H1 (cell line): ENCODE data around the gene AGO3. TPM values are rescaled to one million over a fixed set of nuclear protein-coding genes. Genes with fewer than 3 reads are reported as not detected.

Experiments used
- CTCF ChIA-PET: fragments of 300-600 bp; sonication (Branson Sonifier 250); formaldehyde crosslinking; loops from one replicate; lab custom pipeline; 2021; ENCODE audit not compliant: partially characterized antibody; lab: Charles Lee
- POLR2A ChIA-PET: fragments of 300-600 bp; sonication (Branson Sonifier 250); formaldehyde crosslinking; loops from one replicate; lab custom pipeline; 2021; ENCODE audit warnings: inconsistent platforms; ENCODE audit not compliant: partially characterized antibody; lab: Charles Lee
- DNase-seq, 2 experiments: peaks; one replicate each; pipeline versions ENCODE4 v3.0.0 to v3.0.0-alpha.2; 2010 to 2022; ENCODE audit warnings: low spot score in 2 of 2, low read depth in 1 of 2, mixed read lengths in 1 of 2
- FAIRE-seq: peaks from 2 replicates; lab custom pipeline; 2011; peaks lifted over from hg19 to GRCh38; lab: Jason Lieb, UNC
- H2AFZ ChIP-seq: 2 replicates; pipeline ENCODE4 v1.8.1; 2012; ENCODE audit warnings: low read length, inconsistent platforms
- H2AK5ac ChIP-seq: 2 replicates; pipeline ENCODE4 v1.6.1; 2013; ENCODE audit warnings: low read depth, low read length
- H2BK120ac ChIP-seq: replicated peaks from 2 replicates; pipeline ENCODE3; 2013; ENCODE audit warnings: low read depth, low read length, inconsistent platforms
- H2BK12ac ChIP-seq: 2 replicates; pipeline ENCODE4 v1.6.1; 2013; ENCODE audit warnings: low read depth, low read length
- H2BK15ac ChIP-seq: 2 replicates; pipeline ENCODE4 v1.6.1; 2013; ENCODE audit warnings: low read length
- H2BK20ac ChIP-seq: 2 replicates; pipeline ENCODE4 v1.6.1; 2013; ENCODE audit warnings: low read length
- H2BK5ac ChIP-seq: 2 replicates; pipeline ENCODE4 v1.6.1; 2013; ENCODE audit warnings: low read depth, low read length
- H3K14ac ChIP-seq: 2 replicates; pipeline ENCODE4 v1.6.1; 2013; ENCODE audit warnings: inconsistent platforms; ENCODE audit not compliant: insufficient read length
- H3K18ac ChIP-seq: 2 replicates; pipeline ENCODE4 v1.6.1; 2013; ENCODE audit warnings: low read length; ENCODE audit errors: extremely low read depth
- H3K23ac ChIP-seq: 2 replicates; pipeline ENCODE4 v1.6.1; 2013; ENCODE audit warnings: inconsistent platforms; ENCODE audit not compliant: insufficient read length
- H3K23me2 ChIP-seq: 2 replicates; pipeline ENCODE4 v1.6.1; 2013; ENCODE audit warnings: low read depth, low read length
- H3K27ac ChIP-seq: 2 replicates; pipeline ENCODE4 v1.6.1; 2011; ENCODE audit warnings: low read depth, low read length, inconsistent platforms
- H3K27me3 ChIP-seq, 4 experiments: replicated peaks in 1 of 4; 1 replicate in 1 of 4; 2 replicates in 3 of 4; pipeline versions ENCODE4 v1.6.1 to v1.8.1; 2011 to 2013; ENCODE audit warnings: low read length in 3 of 4, mild to moderate bottlenecking in 3 of 4, inconsistent platforms in 2 of 4, mixed read lengths in 2 of 4, moderate library complexity in 1 of 4; ENCODE audit not compliant: control insufficient read depth in 3 of 4, insufficient read depth in 3 of 4; ENCODE audit errors: extremely low read depth in 1 of 4
- H3K36me3 ChIP-seq, 4 experiments: 2 replicates each; pipeline versions ENCODE4 v1.6.1 to v1.8.1; 2011 to 2013; ENCODE audit warnings: mild to moderate bottlenecking in 4 of 4, low read length in 3 of 4, moderate library complexity in 2 of 4, control low read depth in 1 of 4, inconsistent platforms in 1 of 4; ENCODE audit not compliant: insufficient read depth in 4 of 4, control insufficient read depth in 2 of 4
- H3K4ac ChIP-seq: replicated peaks from 2 replicates; pipeline ENCODE3; 2013; ENCODE audit warnings: low read length, low read depth, mixed read lengths, inconsistent platforms; ENCODE audit not compliant: insufficient read length
- H3K4me1 ChIP-seq, 4 experiments: replicated peaks in 1 of 4; 1 replicate in 1 of 4; 2 replicates in 3 of 4; pipeline versions ENCODE4 v1.6.1 to v1.8.1; 2011 to 2013; ENCODE audit warnings: low read length in 3 of 4, inconsistent platforms in 2 of 4, mixed read lengths in 1 of 4; ENCODE audit not compliant: insufficient read depth in 4 of 4, control insufficient read depth in 3 of 4
- H3K4me2 ChIP-seq, 2 experiments: 2 replicates each; pipeline versions ENCODE4 v1.6.1 to v1.8.1; 2011 to 2013; ENCODE audit warnings: low read depth in 2 of 2, low read length in 2 of 2, control low read depth in 1 of 2, inconsistent platforms in 1 of 2, mild to moderate bottlenecking in 1 of 2; ENCODE audit not compliant: insufficient read depth in 1 of 2
- H3K4me3 ChIP-seq, 4 experiments: fragments of 200-600, 300-600 bp in 1 of 4; sonication (generic), shearing (Covaris generic), sonication (Bioruptor Twin) in 1 of 4; 2 replicates each; pipeline versions ENCODE4 v1.5.1 to v1.8.1; 2011 to 2016; ENCODE audit warnings: low read length in 4 of 4, low read depth in 3 of 4, control low read depth in 2 of 4, inconsistent platforms in 2 of 4, mild to moderate bottlenecking in 2 of 4, mixed read lengths in 1 of 4, moderate library complexity in 1 of 4; ENCODE audit not compliant: insufficient read depth in 2 of 4; ENCODE audit errors: extremely low read depth in 1 of 4
- H3K56ac ChIP-seq: replicated peaks from 2 replicates; pipeline ENCODE3; 2013; ENCODE audit warnings: low read depth, mild to moderate bottlenecking, mixed read lengths, low read length, inconsistent platforms; ENCODE audit not compliant: insufficient read length
- H3K79me1 ChIP-seq: 2 replicates; pipeline ENCODE4 v1.6.1; 2013; ENCODE audit warnings: low read depth, low read length, control low read depth
- H3K79me2 ChIP-seq, 2 experiments: 2 replicates each; pipeline versions ENCODE4 v1.6.1 to v1.8.1; 2012 to 2013; ENCODE audit warnings: low read length in 2 of 2, mild to moderate bottlenecking in 2 of 2, inconsistent platforms in 1 of 2; ENCODE audit not compliant: insufficient read depth in 2 of 2, control insufficient read depth in 1 of 2
- H3K9ac ChIP-seq, 4 experiments: replicated peaks in 1 of 4; 1 replicate in 1 of 4; 2 replicates in 3 of 4; pipeline versions ENCODE4 v1.6.1 to v1.8.1; 2011 to 2013; ENCODE audit warnings: low read depth in 3 of 4, low read length in 3 of 4, control low read depth in 2 of 4, mild to moderate bottlenecking in 2 of 4, moderate library complexity in 2 of 4, inconsistent platforms in 1 of 4; ENCODE audit errors: extremely low read depth in 1 of 4
- H3K9me3 ChIP-seq, 2 experiments: 2 replicates each; pipeline versions ENCODE4 v1.6.1 to v1.8.1; 2012 to 2013; ENCODE audit warnings: mild to moderate bottlenecking in 2 of 2, moderate library complexity in 2 of 2, control low read depth in 1 of 2, inconsistent platforms in 1 of 2, low read depth in 1 of 2, low read length in 1 of 2, mixed read lengths in 1 of 2; ENCODE audit not compliant: insufficient read depth in 2 of 2
- H4K20me1 ChIP-seq, 2 experiments: replicated peaks in 1 of 2; 2 replicates each; pipeline versions ENCODE3 to v1.8.1; 2011 to 2013; ENCODE audit warnings: inconsistent platforms in 2 of 2, low read length in 2 of 2, mild to moderate bottlenecking in 1 of 2; ENCODE audit not compliant: insufficient read depth in 2 of 2, control insufficient read depth in 1 of 2
- H4K5ac ChIP-seq: 2 replicates; pipeline ENCODE4 v1.6.1; 2013; ENCODE audit warnings: low read length, low read depth, mixed read lengths, inconsistent platforms; ENCODE audit not compliant: insufficient read length
- H4K8ac ChIP-seq: 2 replicates; pipeline ENCODE4 v1.8.0; 2013; ENCODE audit warnings: mild to moderate bottlenecking, moderate library complexity, low read length, inconsistent platforms; ENCODE audit not compliant: insufficient read depth; ENCODE audit errors: extremely low read depth
- H4K91ac ChIP-seq: replicated peaks from 2 replicates; pipeline ENCODE3; 2013; ENCODE audit warnings: low read length, mixed read lengths, inconsistent platforms; ENCODE audit not compliant: insufficient read length
- BCL11A ChIP-seq, 2 experiments: IDR thresholded peaks; one replicate each; pipeline ENCODE4 v1.6.1; 2011; ENCODE audit warnings: low read depth in 2 of 2, low read length in 2 of 2, mild to moderate bottlenecking in 2 of 2
- GABPA ChIP-seq: IDR thresholded peaks from 2 replicates; pipeline ENCODE4 v1.6.1; 2011; ENCODE audit warnings: mild to moderate bottlenecking, low read length, moderate library complexity, borderline replicate concordance; ENCODE audit not compliant: insufficient read depth
- GTF2F1 ChIP-seq: IDR thresholded peaks from 2 replicates; pipeline ENCODE4 v1.6.1; 2012; ENCODE audit warnings: low read depth, low read length, improper control_type of control experiment, borderline replicate concordance
- MAX ChIP-seq: IDR thresholded peaks from 2 replicates; pipeline ENCODE4 v1.6.1; 2012; ENCODE audit warnings: inconsistent platforms
- SP4 ChIP-seq: IDR thresholded peaks from 2 replicates; pipeline ENCODE4 v1.6.1; 2012; ENCODE audit warnings: low read length, inconsistent platforms
- WGBS, 2 experiments: shearing (Covaris generic) in 1 of 2; methylation state at CpG; one replicate each; pipeline versions ENCODE4 v1.1.6 to v1.1.7; 2013 to 2015; ENCODE audit warnings: low lambda C conversion rate in 2 of 2, mixed read lengths in 2 of 2, inconsistent platforms in 1 of 2, low coverage in 1 of 2, missing lambda C conversion rate in 1 of 2; ENCODE audit not compliant: insufficient replicate concordance in 2 of 2, insufficient coverage in 1 of 2, insufficient read length in 1 of 2; ENCODE audit errors: extremely low coverage in 1 of 2, missing lambda C conversion rate in 1 of 2; 5-methylcytosine and 5-hydroxymethylcytosine counted together
- polyA plus RNA-seq, 7 experiments: library from polyadenylated mRNA; depleted of rRNA in 3 of 7; stranded (reverse) in 5 of 7; unstranded in 2 of 7; fragments of >200 nt in 5 of 7; fragments of 200-250 nt in 2 of 7; gene quantifications; 1 replicate in 5 of 7; 2 replicates in 1 of 7; 4 replicates in 1 of 7; pipeline versions ENCODE4 v1.2.1 to v1.2.3, GENCODE V29; 2011 to 2013; ENCODE audit warnings: missing spikeins in 2 of 7, mixed read lengths in 2 of 7
- total RNA-seq: library from RNA; stranded (reverse); fragmentation: NEBNext Ultra II Directional; extraction: Animal tissue kit (Norgen Biotek cat#: 25700); gene quantifications from 2 replicates; pipeline ENCODE4 v1.2.1, GENCODE V29; 2021

AGO3 gene
- total and polyA plus RNA-seq, 2 of the 8 experiments (the other 6 are each of a cell fraction or from before 2014, with no cell fraction given) = 10.7 to 26.4 TPM

DNA sequence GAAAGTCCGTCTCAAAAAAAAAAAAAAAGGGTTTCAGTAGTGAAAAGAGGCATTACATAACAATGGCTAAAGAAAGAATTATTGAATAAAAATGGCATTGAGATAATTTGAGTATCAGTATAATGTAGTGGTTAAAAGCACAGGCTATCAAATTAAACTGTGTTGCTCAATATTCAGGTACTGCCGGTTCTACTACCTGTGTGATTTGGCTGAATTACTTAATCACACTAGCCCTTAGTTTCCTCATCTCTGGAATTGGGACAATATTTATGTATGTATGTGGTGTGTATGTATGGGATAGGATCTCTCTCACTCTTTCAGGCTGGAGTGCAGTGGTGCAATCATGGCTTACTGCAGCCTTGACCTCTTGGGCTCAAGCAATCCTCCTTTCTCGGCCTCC is 96.9 kb downstream of the AGO3 start:
- Histone ChIP-seq H3K9me3 (no peaks in the 10 kb centered on the region), H2AFZ (no peak overlapping the region), H3K14ac (no peak overlapping the region), H3K4me1 (no peaks in the 10 kb centered on the region), H3K4ac (no peak overlapping the region), H2BK20ac (no peak overlapping the region), H3K4me3 (no peak overlapping the region), H2BK15ac (no peak overlapping the region), H2BK5ac (no peak overlapping the region), H3K4me2 (no peak overlapping the region), H3K56ac (no peak overlapping the region), H4K20me1 (no peaks in the 10 kb centered on the region), H4K5ac (no peak overlapping the region), H4K91ac (no peak overlapping the region), H3K9ac (no peak overlapping the region), H4K8ac (no peak overlapping the region), H3K23ac (no peak overlapping the region), H2BK12ac (no peak overlapping the region), H3K79me1 (no peaks in the 10 kb centered on the region), H2AK5ac (no peak overlapping the region), H3K79me2 (no peaks in the 10 kb centered on the region), H3K23me2 (no peaks in the 10 kb centered on the region), H2BK120ac (no peak overlapping the region), H3K27ac (no peak overlapping the region), H3K18ac (no peak overlapping the region), H3K36me3 (peaks cover 0 to 18% (median 5%) of the 10 kb centered on the region in 4 experiments; a peak in 3 of 8 replicates), H3K27me3 (no peaks in the 10 kb centered on the region)
- no peak for FAIRE-seq
- ChIA-PET CTCF (no interaction called here), POLR2A (no interaction called here)
- no peak for TF ChIP-seq MAX
- no peak for TF ChIP-seq BCL11A (IDR thresholded peaks at IDR 0.05; ENCODE audit: low read depth in 2 of 2, low read length in 2 of 2)
- TF ChIP-seq GTF2F1 = no peak
- TF ChIP-seq GABPA = no peak
- no peak for TF ChIP-seq SP4
- no peak for DNase-seq
- 95% methylated on average over 2 of the region's 3 CpGs; no CpG with 5 or more reads in 1 of the 2 experiments for WGBS, 2 experiments
